D341Med (cell line): ENCODE data around the gene CACNA2D4.
A peak's percentile ranks its signal among the peaks of the same experiment; 100 is the strongest.

Experiments
- DNase-seq: peaks from one replicate; pipeline ENCODE4 v3.0.0; 2012; ENCODE audit warnings: low spot score

CACNA2D4 gene

GRCh38 chr12:1888923-1889322, 29.5 kb downstream of the CACNA2D4 start:
- DNase-seq = no peak

DNA sequence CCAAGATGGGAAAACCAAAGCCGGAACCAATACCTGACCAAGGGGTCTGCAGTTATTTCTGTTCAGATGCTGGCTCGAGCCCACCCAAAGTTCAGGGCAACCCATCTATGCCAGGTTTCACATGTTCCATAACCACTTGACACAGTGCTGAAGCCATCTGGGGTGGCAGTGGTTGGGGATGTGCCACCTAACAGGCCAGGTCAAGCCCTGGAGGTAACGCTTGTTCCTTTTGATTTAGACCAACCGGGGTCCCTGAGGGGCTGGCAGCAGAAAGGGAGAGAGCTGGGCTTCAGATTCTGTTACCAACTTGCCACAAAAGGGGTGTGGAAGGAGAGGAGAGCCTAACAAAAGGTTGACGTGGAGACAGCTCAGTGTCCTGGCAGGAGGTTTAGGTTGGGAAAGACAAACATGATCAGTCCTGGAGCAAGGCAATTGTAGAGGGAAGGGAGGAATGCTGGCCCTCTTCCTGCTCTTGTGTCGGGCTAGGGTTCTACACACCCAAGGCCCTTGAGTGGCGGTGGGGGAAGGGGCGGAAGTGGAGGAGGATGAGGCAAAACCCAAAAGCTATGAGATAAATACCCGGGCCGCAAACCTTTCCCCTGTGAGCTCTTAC, 31.9 kb downstream of the CACNA2D4 start:
- DNase-seq = no peak

DNA sequence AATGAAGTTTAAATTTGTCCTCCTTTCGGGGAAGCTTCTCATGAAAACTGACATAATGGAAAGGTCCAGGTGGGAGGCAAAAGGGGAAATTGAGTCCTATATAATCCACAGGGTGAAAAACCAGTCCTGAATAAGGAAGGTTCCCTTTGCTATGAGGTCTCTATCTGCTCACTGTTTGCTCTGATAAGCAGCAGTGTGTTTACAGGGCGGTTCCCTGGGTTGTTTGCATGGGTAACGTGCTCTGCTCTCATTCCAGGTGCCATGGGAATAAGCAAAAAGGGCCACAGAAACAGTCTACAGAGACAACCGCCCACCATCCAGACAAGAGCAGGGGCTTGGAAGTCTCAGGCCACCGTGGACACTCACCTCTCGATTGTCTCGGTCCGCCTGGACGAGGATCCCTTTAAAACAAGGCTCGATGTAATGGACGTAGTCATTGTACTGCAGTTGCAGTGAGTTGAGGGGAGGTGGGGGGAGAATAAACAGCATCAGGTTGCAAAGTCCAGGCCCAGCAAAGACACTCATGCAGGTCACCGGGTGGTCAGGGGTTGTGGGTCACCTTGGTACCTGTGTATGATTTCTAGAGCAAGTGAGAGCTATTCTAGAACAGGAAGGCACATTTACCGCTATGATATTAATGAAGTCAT, 32.7 kb downstream of the CACNA2D4 start:
- DNase-seq = no peak

- DNase-seq = no peak
Observed at GRCh38 chr12:1885082-1885596, 33.3 kb downstream of the CACNA2D4 start.

GRCh38 chr12:1884651-1885050, 33.8 kb downstream of the CACNA2D4 start:
- DNase-seq = no peak

DNA sequence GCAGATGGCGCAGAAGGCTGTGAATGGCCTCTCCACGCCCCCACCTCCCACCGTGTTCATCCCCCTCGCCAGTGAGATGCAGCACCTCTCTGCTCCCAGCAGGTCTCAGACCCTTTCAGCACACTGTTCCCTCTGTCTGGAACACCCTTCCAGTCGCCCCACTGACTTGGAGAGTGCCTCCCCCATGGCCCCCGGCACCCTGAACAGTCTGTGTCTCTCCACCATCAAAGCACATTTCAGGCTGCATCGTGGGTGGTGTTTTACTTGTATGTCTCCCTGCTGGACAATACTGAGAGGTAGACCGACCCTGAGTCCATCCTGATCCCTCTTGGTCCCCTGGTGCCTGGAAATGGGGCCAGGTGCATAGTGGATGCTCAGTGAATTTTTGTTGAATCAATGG, 34.9 kb downstream of the CACNA2D4 start:
- DNase-seq = no peak

DNA sequence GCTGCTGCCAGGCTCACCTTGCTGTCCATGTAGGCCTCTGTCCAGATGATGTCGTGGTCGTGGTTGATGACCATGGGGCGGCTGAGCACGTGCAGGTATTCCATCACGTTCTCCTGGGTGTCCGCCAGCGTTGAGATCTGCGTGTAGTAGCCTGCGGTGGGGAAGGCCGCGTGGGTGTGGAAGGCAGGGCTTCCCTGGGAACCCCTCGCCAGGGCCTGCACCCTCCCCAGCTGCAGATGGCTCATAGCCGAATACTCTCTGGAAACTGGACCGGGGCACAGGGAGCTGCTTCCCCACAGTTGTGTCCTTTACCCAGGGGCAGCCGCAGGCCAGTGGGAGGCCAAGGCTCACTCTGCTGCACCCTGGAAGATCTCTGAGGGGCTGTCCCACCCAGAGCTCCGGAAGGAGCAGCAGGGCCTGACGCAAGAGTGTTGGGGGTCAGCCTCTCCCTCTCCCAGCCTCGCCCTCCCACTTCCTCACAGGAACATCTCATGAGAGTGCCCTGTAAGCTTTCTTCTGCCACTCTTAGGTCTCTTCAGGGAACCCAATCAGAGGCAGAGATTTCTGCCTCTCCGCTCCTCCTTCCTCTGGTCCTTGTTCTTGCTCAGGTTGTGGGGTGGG, 35.5 kb downstream of the CACNA2D4 start:
- no peak for DNase-seq

DNA sequence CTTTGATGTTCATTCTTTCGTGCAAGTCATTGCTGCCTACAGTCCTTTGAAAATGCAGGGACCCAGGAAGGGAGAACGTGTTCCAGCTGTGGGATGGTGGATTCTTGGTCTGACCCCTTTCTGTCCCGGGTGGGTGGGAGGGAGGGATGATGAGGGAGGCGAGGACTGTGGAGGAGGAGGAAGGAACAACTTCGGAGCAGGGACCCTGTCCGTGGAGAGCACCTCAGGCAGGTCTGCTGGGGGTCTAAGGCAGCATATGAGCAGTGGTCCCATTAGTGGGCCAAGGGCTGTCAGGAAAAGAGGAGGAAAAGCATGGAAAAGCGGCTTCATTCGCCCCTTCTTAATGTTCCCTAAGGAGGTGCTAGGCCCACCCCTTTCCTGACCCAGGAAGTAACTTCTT, 36.0 kb downstream of the CACNA2D4 start:
- no peak for DNase-seq

GRCh38 chr12:1881936-1882335, 36.5 kb downstream of the CACNA2D4 start:
- DNase-seq = no peak

DNA sequence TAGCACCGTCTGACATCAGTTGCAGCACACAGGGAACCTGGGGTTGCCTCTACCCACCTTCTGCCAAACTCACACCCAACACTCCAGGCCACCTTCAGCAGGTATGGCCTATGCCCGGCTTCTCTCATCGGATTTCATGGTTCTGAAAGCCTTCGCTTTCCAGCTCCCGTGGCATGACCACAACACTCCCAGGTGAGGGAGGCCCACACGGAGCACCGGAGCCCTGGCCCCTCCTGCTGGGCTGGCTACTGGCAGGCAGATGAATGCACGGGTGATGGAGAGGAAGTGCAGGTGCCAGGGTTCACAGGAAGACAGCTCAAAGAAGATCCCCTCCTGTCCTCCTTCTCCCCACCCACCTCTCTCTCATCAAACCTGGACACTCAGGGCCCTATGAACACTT, 37.2 kb downstream of the CACNA2D4 start:
- no peak for DNase-seq

DNA sequence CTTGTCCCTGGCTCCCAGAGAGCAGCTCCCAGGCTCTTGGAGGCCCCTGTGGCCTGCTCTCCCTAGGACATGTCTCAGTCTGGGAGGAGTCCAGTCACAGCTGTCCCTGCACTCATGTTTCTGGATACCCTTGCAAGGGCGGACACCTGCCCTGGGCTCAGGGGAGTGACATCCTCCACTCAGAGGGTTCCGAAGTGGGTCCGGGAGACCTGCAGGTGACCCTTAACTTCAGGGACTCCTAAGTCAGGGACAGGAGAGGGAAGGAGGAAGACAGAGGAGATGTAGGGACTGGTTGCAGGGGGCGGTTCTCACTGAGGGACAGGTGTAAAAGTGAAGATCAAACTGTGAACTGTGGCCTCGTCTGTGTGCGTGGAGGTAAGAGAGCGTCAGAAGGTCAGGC, 37.6 kb downstream of the CACNA2D4 start:
- peak; percentile 10 for DNase-seq

GRCh38 chr12:1880153-1880845, 38.2 kb downstream of the CACNA2D4 start:
- peak; percentile 21 for DNase-seq

DNA sequence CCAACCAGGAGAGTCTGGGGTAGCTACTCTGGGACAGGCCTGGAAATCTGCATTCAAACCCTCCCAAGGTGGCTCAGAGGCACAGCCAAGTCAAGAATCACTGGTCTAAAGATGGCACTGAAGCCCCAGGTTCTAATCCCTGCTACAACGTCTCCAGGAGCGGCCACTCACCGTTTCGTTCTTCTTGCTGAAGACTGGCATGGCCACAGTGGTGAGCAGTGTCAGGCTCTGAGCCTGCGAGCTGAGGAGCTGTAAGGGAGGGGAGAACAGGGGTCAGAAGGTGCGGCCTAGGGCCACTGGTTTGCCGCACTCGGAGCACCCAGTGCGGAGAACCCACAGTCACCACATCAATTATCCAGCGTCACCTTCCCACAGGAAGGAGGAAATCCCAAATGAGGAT, 38.8 kb downstream of the CACNA2D4 start:
- DNase-seq = no peak

- DNase-seq = peak; percentile 19
Observed at GRCh38 chr12:1878695-1879094, 39.8 kb downstream of the CACNA2D4 start.

DNA sequence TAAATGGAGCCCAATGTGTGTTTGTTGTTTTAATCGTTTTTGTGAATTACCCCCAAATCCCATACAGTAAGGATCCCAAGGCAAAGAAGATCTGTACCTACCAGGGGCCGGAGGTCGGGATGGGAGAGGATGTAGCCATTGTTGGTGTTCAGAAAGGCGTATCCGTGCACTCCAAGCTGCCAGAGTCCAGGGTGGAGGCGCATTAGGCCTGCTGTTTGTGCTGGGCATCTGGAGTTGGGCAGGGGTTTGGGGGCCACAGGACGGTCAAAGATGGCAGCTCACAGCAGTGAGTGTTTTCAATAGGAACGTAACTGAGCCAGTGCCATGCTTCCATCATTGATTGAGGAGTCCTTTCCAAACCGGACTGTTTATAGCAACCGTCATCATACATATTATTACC, 40.2 kb downstream of the CACNA2D4 start:
- peak; percentile 14 for DNase-seq

DNA sequence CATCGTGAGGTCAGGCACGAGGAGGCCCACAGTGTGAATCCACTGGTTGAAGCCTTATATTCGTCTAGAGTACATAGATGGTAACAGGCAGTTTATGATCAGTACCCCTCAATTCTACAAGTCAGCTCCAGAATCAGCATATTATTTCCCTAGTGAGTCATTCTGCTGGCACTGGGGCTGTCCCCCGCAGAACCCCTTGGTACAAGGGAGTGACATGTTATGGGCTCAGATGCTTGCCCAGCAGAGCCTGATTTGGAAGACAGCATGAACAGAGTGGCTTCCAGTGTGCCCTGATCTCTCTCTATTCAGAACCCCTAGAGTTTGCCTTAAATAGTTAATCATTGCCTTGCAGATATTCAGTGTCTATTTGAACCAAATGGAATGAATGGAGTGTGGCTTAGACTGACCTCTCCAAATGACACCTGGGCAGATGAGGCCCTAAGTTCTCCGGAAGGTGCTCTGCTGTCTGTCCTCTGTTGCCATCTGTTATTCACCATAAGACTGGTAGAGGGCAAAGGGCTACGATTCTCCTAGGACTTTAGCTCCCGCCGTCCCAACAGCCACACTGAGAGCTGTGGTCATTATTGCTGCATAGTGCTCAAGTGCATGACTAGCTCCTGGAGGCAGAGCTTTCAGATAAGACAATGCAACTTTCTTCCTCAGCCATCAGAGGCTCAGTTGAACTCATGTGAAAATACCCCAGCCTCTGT, 41.1 kb downstream of the CACNA2D4 start:
- peak; percentile 6 for DNase-seq

DNA sequence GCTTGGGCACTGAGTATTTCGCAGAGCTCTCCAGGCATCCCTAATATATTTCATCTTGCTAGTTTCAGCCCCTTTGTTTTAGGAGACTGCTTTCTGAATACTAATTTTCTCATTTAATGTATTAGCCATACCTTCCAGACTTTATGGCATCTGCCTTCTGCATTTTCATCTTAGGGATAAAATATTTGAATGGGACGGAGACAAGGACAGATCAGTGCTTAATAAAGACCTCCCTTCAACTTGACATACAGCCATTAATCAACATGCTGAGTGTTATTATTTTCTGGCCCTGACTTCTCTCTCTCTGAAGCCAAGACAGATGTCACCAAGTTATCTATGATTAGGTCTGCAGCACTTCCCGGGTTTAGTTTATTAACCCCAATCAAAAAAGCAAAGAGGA, 42.4 kb downstream of the CACNA2D4 start:
- DNase-seq = peak; percentile 0

DNA sequence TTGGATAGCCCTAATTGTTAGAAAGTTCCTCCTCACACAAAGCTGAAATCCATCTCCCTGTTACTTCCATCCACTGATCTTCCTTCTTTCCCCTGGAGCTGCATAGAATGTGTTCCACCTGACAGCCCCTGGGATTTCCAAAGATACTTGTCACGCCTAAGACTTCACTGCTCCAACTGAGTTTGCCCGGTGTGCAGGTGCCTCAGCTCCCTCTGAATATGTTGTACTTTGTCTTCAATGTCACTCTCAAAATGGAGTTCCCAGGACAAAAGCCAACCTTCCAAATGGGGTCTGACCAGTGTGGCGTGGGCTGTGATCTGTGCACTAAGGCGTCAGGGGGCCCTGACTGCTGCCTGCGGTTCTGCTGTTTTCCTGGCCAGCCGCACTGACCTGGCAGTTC, 42.8 kb downstream of the CACNA2D4 start:
- DNase-seq = peak; percentile 7

DNA sequence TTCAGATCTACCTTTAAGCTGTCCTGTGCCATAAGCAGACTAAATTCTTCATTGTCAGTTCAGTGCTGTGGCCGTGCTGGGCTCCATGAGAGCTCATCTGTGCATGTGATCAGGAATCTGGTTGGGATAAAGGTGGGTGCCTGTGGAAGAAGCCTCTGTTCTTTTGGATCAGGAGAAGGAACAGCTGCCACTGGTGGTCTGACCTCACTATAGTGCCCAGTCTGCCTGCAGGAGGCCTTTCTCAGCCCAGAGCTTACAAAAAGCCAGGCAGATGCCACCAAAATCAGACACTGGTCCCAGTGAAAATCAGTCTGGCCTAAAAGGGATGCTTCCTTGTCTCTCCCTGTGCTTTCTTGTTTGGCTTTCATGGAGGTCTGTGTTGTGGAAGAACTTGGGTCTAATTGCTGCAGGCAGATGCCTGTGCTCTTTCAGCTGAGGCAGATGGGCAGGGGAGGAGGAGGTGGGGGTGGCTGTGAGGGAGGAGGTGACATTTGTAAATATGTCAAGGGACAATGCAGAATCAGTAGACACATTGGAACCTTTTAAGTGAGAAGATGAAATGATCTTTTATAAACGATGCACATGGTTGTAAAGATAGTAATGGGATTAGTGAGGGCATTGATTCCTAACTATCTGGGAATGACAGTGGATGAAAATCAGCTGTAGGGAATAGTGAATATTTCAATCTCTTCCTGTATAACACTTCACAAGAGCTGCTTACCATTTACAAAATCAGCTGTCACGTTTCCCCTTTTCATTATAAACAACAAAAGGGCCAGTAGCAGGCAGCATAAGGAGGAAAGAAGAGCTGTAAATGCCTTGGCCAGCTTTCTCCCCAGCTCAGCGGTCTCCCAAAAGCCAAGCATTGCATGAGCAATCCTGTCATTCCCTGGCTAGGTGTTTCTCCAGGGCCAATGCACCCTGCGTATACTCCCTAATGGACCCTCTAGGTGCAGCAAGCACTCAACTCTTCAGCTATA, 44.6 kb downstream of the CACNA2D4 start:
- no peak for DNase-seq

- DNase-seq = no peak
Observed at GRCh38 chr12:1872448-1872847, 46.0 kb downstream of the CACNA2D4 start.

DNA sequence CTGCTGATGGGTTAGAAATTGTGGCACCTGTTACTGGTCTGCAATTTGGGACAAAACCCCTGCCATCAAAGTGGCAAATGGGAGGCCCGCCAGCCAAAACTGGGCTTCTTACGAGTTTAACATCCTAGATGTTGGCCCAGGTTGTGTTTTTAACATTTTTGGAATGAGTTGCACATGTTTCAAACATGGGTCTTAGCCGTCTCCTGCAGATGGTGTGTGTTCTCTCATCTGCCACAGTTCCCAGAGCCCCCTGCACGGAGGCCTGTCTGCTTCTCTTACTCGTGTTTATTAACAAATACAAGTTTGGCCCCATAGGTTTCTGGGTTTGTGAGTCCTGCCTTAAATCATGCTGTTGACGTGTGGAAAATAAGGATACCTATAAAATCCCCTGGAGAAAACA, 46.5 kb downstream of the CACNA2D4 start:
- no peak for DNase-seq
